HG03280 (cell line): ENCODE data around the gene SLC23A2.
"Not testable (repeated sequence)": the region's sequence is repeated elsewhere in the genome, so short reads cannot be mapped to it uniquely, and the experiment has no call there.

Source experiments
- ATAC-seq: cut with Tn5 transposase; IDR thresholded peaks from one replicate; pipeline ENCODE4 v1.9.1; 2021; ENCODE audit warnings: mild to moderate bottlenecking, moderate library complexity; ENCODE audit not compliant: unreplicated experiment

Gene SLC23A2

GRCh38 chr20:4937407-4938319 lies 63.6 kb downstream of the SLC23A2 start:
- no peak for ATAC-seq

- no peak for ATAC-seq
Observed at GRCh38 chr20:4936851-4937406, 64.4 kb downstream of the SLC23A2 start.

DNA sequence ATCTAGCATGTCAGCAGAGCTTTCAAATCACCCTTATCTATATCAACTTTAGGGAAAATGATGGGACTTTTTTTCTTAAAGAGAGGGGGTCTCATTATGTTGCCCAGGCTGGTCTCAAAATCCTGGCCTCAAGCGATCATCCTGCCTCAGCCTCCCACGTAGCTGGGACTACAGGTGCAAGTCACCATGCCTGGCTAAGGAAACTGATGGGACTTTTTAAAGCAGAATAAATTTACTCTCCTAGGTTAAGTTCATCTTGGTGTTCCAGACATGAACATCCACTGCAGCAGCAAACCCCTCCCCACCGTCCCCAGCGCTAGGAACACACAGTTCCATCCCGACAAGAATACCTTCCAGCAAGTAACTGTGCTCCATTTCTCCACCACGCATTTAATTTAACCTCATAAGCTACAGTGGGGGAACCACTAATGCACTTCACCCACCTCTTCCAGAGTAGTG lies 64.9 kb downstream of the SLC23A2 start:
- ATAC-seq = no peak

- ATAC-seq = no peak
Observed at GRCh38 chr20:4932061-4932460, 69.2 kb downstream of the SLC23A2 start.

GRCh38 chr20:4929686-4930397 lies 71.5 kb downstream of the SLC23A2 start:
- no peak for ATAC-seq

DNA sequence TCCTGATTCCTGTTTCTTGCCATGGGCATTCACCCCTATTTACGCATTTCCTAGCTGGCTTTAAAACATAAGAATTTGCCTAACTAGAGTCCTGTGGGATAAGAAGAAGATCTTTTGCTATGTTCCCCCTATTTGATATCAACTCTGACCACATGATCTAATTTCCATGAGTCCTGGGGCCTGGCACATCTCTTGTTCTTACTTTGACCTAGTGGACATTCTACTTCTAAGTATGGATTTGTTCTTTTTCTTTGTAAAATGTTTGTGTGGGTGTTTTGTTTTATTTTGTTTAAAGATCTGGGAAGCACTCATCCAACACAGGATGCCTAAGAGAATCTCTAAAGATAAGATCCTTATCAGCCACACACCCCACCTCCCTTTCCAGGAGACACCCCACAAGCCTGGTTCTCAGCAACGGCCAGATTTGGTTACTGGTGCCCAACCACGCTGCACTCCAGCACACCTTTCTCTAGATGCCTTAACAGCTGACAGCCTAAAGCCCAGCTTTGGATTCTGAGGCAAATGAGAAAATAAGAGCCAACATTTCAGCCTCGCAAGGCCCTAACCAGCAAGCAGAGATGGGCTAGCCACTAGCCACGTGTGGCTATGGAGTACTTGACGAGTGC lies 74.7 kb downstream of the SLC23A2 start:
- no peak for ATAC-seq

GRCh38 chr20:4925842-4926530 lies 75.3 kb downstream of the SLC23A2 start:
- no peak for ATAC-seq

GRCh38 chr20:4924446-4924845 lies 76.9 kb downstream of the SLC23A2 start:
- ATAC-seq = no peak

DNA sequence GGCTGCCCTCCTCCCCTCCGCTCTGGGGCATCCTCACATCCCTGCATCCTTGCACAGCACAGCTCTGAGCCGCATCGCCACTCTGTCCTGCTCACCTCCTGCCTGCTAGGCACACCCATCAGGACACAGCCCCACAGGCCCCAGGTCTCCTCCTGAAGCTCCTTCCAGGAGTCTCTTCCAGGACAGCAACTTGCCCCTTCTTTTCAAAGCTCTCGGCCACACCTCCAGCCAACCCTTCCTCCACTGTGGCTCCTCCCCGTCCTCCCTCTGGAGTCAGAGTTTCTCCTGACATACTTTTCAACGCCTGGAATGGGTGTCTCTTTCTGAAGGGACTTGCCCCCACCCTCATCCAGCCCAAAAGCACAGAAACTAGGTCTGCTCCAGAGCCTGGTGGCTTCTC lies 77.3 kb downstream of the SLC23A2 start:
- no peak for ATAC-seq

- no peak for ATAC-seq
Observed at GRCh38 chr20:4922186-4922585, 79.1 kb downstream of the SLC23A2 start.

DNA sequence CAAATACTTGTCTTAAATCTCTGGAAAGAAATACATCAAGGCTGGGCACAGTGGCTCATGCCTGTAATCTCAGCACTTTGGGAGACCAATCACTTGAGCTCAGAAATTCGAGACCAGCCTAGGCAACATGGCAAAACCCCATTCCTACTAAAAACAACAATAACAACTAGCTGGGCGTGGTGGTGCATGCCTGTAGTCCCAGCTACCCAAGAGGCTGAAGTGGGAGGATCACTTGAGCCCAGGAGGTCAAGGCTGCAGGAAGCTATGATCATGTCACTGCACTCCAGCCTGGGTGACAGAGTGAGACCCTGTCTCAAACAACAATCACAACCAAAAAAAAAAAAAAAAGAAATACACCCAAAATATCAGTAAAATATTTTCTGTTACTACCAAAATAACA lies 80.0 kb downstream of the SLC23A2 start:
- ATAC-seq = not testable (repeated sequence)

GRCh38 chr20:4920655-4921054 lies 80.7 kb downstream of the SLC23A2 start:
- ATAC-seq = no peak

DNA sequence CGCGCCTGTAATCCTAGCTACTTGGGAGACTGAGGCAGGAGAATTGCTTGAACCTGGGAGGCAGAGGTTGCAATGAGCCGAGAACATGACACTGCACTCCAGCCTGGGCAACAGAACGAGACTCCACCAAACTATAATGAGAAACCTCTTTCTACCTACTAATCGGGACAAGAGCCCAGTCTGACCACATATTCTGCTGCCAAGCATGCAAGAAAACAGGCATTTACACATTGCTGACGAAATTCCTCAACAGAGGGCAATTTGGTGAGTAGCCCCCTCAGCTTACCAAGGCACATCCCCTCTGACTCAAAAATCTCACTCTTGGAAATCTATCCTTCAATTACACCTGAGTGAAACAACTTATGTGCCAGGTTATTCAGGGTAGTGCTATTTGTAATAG lies 81.2 kb downstream of the SLC23A2 start:
- ATAC-seq = no peak

GRCh38 chr20:4919047-4919704 lies 82.1 kb downstream of the SLC23A2 start:
- ATAC-seq = no peak

- no peak for ATAC-seq
Observed at GRCh38 chr20:4918473-4918872, 82.8 kb downstream of the SLC23A2 start.

DNA sequence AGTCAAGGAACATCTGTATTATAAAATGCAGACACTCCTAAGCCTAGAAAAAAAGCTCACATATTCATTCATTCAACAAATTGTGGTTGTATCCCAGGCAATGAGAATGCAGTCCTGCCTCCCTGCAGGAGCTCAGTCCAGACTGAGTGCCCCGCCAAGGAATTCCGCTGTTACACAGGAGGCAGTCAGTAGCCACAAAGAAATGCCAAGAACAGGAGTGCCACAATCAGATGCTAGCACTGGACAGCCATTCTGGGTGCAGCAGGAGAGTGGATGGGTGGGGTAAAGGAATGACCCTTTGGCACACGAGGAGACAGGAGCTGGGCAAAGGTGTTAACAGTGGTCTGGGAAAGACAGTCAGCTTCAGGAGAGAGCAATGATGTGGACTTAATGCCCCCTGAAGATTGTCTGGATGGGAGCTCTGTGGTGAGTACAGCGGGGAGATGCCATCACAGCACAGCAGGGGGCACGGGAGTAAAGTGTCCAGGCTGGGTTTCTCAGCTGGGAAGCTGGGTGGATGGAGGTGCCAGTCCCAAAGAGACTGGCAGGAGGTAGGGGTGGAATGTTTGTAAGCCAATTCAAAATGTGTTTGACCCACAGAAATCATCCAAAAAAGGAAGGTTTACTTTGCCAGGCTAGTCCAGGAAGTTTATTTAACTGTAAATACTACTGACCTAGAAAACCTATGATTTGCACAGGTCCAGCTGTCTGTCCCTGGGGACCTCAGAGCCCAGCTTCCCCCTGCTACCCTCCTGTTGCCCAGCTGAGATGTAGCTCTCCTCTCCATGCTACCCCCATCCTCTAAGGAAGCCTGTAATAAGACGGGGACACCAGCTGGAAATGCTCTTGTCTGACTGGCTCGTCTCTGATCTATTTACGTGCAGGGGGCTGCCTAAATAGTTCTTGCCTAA lies 84.1 kb downstream of the SLC23A2 start:
- ATAC-seq = no peak

DNA sequence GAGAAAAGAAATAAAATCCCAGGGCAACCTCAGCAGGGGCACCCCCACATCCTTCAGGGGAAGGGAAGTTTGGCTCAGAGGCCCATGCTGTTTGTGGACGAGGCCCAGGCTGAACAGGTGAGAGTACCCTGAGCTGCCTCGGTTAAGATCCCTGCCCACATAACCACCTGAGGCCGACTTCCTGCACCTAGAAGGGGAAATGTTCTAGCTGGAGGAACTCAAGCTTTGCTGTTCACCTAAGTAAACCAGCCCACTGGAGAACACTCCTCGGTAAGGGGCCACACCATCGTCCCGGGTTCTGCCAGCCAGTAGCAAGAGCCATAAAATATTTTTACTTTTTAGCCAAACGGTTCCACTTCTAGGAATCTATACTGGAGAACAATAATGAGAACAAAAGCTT lies 88.2 kb downstream of the SLC23A2 start:
- no peak for ATAC-seq

GRCh38 chr20:4912380-4913142 lies 88.7 kb downstream of the SLC23A2 start:
- ATAC-seq = no peak
